ENCODE data around the gene KCTD17.

Gene KCTD17

DNA sequence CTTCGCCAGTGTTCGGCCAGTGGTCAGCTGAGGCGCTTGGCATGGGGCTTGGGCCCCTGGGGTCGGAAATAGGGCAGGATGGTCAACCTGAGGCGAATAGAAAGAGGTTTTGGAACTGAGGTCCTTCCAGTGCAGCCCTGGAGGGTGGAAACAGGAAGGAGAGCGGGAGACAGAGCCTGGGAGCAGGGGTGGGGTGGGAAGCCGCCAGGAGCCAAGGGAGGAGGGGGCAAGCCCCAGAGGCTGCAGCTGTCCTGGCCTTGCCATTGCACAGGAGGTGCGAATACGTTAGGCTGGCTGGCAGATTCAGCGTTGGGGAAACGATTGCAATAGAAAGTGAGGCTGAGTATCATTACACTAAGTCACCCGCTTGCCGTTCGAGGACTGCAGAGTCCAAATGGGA, 13.9 kb upstream of the KCTD17 start:
- Histone ChIP-seq H3K36me3 (ENCODE audit: control insufficient read depth in 1 of 2, insufficient read depth in 2 of 2, low read length in 2 of 2) (no peaks in the 10 kb centered on the region), H3K27me3 (ENCODE audit: control insufficient read depth in 1 of 2, insufficient read depth in 2 of 2, low read length in 2 of 2) (no peaks in the 10 kb centered on the region), H3K4me3 (ENCODE audit: low read depth in 1 of 2, low read length in 2 of 2) (no peak overlapping the region), H3K4me1 (ENCODE audit: control insufficient read depth in 1 of 2, insufficient read depth in 2 of 2, low read length in 2 of 2) (peaks cover 28 to 34% of the 10 kb centered on the region in 2 donors), H3K27ac (ENCODE audit: low read depth, low read length) (no peak overlapping the region), H3K9ac (ENCODE audit: low read depth in 1 of 2, low read length in 2 of 2) (no peak overlapping the region), H3K9me3 (ENCODE audit: control insufficient read depth in 1 of 2, low read length in 2 of 2) (no peaks in the 10 kb centered on the region)

DNA sequence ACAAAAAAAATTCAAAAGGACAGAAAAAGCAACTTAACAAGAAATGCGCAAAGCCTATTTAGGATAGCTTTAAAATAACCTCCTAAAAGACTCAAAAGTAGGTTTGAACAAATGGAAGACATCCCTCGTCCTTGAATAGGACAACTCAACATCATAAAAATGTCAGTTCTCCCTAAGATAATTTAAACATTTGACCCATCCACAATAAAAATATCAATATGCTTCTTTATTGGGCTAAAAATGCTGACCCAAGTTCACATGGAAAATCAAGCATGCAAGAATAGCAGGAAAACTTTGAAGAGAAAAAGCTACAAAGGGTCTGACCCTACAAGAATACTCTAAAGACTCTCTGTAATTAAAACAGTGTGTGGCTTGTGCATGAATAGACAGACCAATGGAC, 12.1 kb upstream of the KCTD17 start:
- H3K4me3 ChIP-seq (ENCODE audit: low read depth in 1 of 2, low read length in 2 of 2): no peak overlapping the region
- no peak overlapping the region for H3K27ac ChIP-seq (ENCODE audit: low read depth, low read length)
- no peaks in the 10 kb centered on the region for H3K36me3 ChIP-seq (ENCODE audit: control insufficient read depth in 1 of 2, insufficient read depth in 2 of 2, low read length in 2 of 2)
- peaks cover 29 to 34% of the 10 kb centered on the region in 2 donors for H3K4me1 ChIP-seq (ENCODE audit: control insufficient read depth in 1 of 2, insufficient read depth in 2 of 2, low read length in 2 of 2)
- no peak overlapping the region for H3K9ac ChIP-seq (ENCODE audit: low read depth in 1 of 2, low read length in 2 of 2)
- H3K27me3 ChIP-seq (ENCODE audit: control insufficient read depth in 1 of 2, insufficient read depth in 2 of 2, low read length in 2 of 2): no peaks in the 10 kb centered on the region
- no peaks in the 10 kb centered on the region for H3K9me3 ChIP-seq (ENCODE audit: control insufficient read depth in 1 of 2, low read length in 2 of 2)

DNA sequence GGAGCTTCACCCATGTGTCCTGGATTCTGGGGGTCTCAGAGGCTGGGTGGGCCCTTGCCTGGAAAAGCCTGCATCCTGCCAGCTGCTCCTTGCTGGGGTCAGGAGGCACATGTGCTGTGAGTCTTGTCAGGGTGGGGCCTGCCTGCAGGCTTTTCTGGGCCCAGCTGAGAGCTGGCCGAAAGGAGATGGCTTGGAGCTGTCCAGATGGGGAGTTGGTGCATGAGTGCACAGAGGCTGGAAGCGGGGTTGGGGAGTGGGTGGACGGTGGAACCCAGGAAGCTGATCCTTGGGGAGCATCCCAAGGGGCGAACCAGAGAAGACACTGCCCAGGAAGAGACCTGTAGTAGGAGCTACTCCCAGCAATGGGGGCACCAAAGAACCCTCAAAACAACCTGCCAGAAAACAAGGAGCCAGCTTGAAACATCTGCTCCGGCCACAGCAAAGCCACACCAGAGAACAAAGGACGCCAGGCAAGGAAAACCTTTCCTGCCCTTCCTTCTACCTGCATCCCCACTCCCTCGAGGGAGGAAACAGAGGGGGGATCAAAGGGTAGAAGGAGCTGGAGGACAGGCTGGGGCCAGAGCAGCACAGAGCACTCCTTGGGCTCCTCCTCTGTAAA, 8.2 kb upstream of the KCTD17 start:
- Histone ChIP-seq H3K9ac (ENCODE audit: low read depth in 1 of 2, low read length in 2 of 2) (peak overlapping the region; percentile 45 to 55), H3K4me1 (ENCODE audit: control insufficient read depth in 1 of 2, insufficient read depth in 2 of 2, low read length in 2 of 2) (peaks cover 28 to 32% of the 10 kb centered on the region in 2 donors), H3K4me3 (ENCODE audit: low read depth in 1 of 2, low read length in 2 of 2) (peak overlapping the region; percentile 32 to 39), H3K27ac (ENCODE audit: low read depth, low read length) (peak overlapping the region; percentile 74), H3K27me3 (ENCODE audit: control insufficient read depth in 1 of 2, insufficient read depth in 2 of 2, low read length in 2 of 2) (no peaks in the 10 kb centered on the region), H3K9me3 (ENCODE audit: control insufficient read depth in 1 of 2, low read length in 2 of 2) (no peaks in the 10 kb centered on the region), H3K36me3 (ENCODE audit: control insufficient read depth in 1 of 2, insufficient read depth in 2 of 2, low read length in 2 of 2) (no peaks in the 10 kb centered on the region)

DNA sequence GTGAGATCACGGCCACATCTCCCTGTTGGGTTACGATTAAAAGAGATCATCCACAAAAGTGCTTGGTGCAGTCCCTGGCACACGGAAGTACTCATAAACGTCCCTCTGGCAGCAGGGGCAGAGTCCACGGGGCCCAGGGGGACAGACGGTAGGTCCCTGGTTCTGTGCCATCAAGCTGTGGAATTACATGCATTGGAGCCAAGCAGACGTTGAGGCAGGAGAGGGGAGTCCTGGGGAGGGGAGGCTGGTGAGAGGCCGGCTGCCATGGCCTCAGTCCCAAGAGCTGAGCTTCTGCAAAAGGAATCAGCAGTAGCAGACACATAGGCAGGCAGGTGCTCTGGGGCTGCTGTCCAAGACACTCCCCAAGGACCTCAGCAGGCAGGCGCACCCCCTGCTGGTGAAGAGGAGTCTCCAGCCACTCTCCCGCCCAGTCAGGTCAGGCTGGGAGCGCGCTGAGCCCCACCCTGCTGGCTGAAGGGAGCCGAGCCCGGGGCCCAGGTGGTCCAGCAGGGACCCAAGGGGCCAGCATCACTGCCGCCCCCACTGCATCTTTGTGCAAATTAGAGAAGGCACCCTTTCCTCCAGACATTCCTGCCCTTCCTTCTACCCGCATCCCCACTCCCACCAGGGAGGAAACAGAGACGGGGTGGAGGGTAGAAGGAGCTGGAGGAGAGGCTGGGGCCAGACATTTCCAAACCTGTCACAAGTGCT, 7.6 kb upstream of the KCTD17 start:
- no peaks in the 10 kb centered on the region for H3K36me3 ChIP-seq (ENCODE audit: control insufficient read depth in 1 of 2, insufficient read depth in 2 of 2, low read length in 2 of 2)
- peaks cover 28 to 32% of the 10 kb centered on the region in 2 donors for H3K4me1 ChIP-seq (ENCODE audit: control insufficient read depth in 1 of 2, insufficient read depth in 2 of 2, low read length in 2 of 2)
- peak overlapping the region; percentile 55 for H3K9ac ChIP-seq (ENCODE audit: low read depth in 1 of 2, low read length in 2 of 2)
- no peaks in the 10 kb centered on the region for H3K9me3 ChIP-seq (ENCODE audit: control insufficient read depth in 1 of 2, low read length in 2 of 2)
- peak overlapping the region; percentile 32 to 39 for H3K4me3 ChIP-seq (ENCODE audit: low read depth in 1 of 2, low read length in 2 of 2)
- H3K27ac ChIP-seq (ENCODE audit: low read depth, low read length): peak overlapping the region; percentile 74
- H3K27me3 ChIP-seq (ENCODE audit: control insufficient read depth in 1 of 2, insufficient read depth in 2 of 2, low read length in 2 of 2): no peaks in the 10 kb centered on the region

DNA sequence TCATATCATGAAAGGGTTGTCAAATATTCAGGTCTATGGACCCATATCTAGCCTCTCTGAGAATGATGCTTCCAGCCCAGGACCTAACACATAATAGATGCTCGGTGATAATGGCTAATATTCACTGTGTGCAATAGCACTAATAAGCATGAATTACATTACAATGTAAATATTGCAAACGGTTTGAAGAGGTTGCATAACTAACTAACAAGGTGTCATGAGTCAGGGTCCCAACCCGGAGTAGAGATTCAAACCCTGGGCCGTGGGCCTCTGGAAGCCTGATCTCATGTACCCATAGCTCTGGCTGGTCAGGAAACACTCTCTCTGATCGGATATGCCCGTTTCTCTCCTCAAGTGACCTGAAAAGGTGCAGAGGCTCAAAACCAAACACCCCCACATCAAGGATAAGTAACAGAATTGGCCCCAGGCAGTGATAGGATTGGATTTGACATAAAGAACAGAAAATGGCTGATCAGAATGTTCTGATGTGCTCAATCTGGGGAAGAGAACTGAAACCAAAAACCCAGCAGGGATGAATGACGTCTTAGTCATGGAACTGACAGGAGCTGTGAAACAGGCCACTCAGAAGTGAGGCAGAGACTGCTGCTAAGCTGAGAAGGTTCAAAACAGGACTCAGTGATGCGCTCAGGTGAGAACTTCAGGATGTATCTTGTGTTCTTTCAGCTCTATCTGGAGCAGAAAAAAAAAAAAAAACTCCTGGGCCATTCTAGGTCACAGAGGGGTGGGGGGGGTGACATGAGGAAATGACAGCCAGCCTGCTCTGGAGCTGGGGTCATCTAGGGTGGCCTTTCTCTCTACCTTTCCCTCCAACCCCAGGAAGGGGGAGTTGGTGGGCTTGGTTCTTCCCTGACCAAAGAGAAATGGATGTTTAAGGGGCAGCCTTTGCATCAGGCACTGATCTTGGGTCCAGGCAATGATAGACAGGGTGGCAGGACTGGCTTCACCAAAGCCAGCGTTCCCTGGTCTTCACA, 6.6 kb upstream of the KCTD17 start:
- no peaks in the 10 kb centered on the region for H3K9me3 ChIP-seq (ENCODE audit: control insufficient read depth in 1 of 2, low read length in 2 of 2)
- peak overlapping the region; percentile 35 to 55 for H3K9ac ChIP-seq (ENCODE audit: low read depth in 1 of 2, low read length in 2 of 2)

DNA sequence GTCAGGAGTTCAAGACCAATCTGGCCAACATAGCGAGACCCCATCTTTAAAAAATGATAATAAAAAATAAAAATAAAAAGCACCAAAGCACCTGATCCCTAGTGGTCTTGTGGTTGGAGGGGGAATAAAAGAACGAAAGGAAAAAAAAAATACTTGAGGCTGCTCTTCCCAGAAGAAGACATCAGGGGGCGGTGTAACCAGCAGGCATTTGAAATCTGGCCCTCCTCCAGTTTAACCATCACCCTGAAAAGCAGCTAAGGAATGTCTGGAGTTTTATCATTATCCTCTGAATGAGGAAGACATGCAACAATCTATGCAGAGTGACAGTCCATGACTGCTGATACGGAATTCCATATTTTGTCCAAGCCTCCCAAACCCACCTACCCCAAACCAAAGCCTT, 5.6 kb upstream of the KCTD17 start:
- no peak overlapping the region for H3K4me3 ChIP-seq (ENCODE audit: low read depth in 1 of 2, low read length in 2 of 2)
- no peaks in the 10 kb centered on the region for H3K9me3 ChIP-seq (ENCODE audit: control insufficient read depth in 1 of 2, low read length in 2 of 2)
- no peak overlapping the region for H3K27ac ChIP-seq (ENCODE audit: low read depth, low read length)
- peaks cover 35 to 36% of the 10 kb centered on the region in 2 donors for H3K4me1 ChIP-seq (ENCODE audit: control insufficient read depth in 1 of 2, insufficient read depth in 2 of 2, low read length in 2 of 2)
- no peak overlapping the region for H3K9ac ChIP-seq (ENCODE audit: low read depth in 1 of 2, low read length in 2 of 2)
- no peaks in the 10 kb centered on the region for H3K36me3 ChIP-seq (ENCODE audit: control insufficient read depth in 1 of 2, insufficient read depth in 2 of 2, low read length in 2 of 2)
- H3K27me3 ChIP-seq (ENCODE audit: control insufficient read depth in 1 of 2, insufficient read depth in 2 of 2, low read length in 2 of 2): no peaks in the 10 kb centered on the region

More for the DNA sequence above, 6.6 kb upstream of the KCTD17 start:
- H3K27ac ChIP-seq (ENCODE audit: low read depth, low read length): no peak overlapping the region
- no peaks in the 10 kb centered on the region for H3K36me3 ChIP-seq (ENCODE audit: control insufficient read depth in 1 of 2, insufficient read depth in 2 of 2, low read length in 2 of 2)
- peak overlapping the region in 1 of 2 donors; percentile 1 for H3K4me3 ChIP-seq (ENCODE audit: low read depth in 1 of 2, low read length in 2 of 2)
- no peaks in the 10 kb centered on the region for H3K27me3 ChIP-seq (ENCODE audit: control insufficient read depth in 1 of 2, insufficient read depth in 2 of 2, low read length in 2 of 2)
- peaks cover 28 to 32% of the 10 kb centered on the region in 2 donors for H3K4me1 ChIP-seq (ENCODE audit: control insufficient read depth in 1 of 2, insufficient read depth in 2 of 2, low read length in 2 of 2)

DNA sequence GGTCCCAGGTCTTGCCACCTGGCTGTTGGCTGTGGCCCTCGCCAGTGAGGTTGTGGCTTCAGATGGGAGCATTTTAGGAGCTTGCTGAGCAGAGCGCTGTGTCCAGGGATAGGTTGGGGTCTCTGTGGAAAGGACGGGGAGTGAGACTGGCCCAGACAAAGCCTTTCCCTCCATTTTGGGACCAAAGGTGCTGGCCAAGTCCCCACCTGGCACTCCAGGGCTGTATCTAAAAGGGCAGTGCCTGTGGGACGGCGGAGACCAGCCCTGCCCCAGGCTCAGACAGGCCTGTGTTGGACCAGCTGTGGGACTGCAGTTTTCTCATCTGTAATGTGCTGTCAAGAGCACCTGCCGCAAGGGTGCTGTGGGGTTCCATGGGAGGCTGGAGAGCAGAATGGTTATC, 5.0 kb upstream of the KCTD17 start:
- Histone ChIP-seq H3K9me3 (ENCODE audit: control insufficient read depth in 1 of 2, low read length in 2 of 2) (no peaks in the 10 kb centered on the region), H3K4me3 (ENCODE audit: low read depth in 1 of 2, low read length in 2 of 2) (no peak overlapping the region), H3K4me1 (ENCODE audit: control insufficient read depth in 1 of 2, insufficient read depth in 2 of 2, low read length in 2 of 2) (peaks cover 36% of the 10 kb centered on the region in 2 donors), H3K27ac (ENCODE audit: low read depth, low read length) (no peak overlapping the region), H3K9ac (ENCODE audit: low read depth in 1 of 2, low read length in 2 of 2) (no peak overlapping the region), H3K36me3 (ENCODE audit: control insufficient read depth in 1 of 2, insufficient read depth in 2 of 2, low read length in 2 of 2) (no peaks in the 10 kb centered on the region), H3K27me3 (ENCODE audit: control insufficient read depth in 1 of 2, insufficient read depth in 2 of 2, low read length in 2 of 2) (no peaks in the 10 kb centered on the region)

DNA sequence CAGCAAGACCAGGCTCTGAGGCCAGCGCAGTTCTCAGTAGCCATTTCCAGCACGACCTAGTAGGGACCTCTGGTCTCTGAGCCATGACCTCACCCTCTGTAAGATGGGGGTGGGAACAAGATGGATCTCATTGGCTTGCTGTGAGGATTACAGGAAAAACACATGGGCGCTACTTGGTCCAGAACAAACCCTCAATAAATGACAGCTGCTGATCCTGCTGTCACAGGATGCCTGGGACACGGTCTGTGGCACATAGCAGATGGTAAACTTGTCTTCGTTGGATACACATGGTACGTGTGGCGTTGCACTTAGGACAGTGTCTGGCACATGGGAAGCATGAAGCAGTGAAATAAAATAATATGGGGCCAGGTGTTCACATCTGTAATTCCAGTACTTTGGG, 4.5 kb upstream of the KCTD17 start:
- Histone ChIP-seq H3K9ac (ENCODE audit: low read depth in 1 of 2, low read length in 2 of 2) (no peak overlapping the region), H3K36me3 (ENCODE audit: control insufficient read depth in 1 of 2, insufficient read depth in 2 of 2, low read length in 2 of 2) (no peaks in the 10 kb centered on the region), H3K9me3 (ENCODE audit: control insufficient read depth in 1 of 2, low read length in 2 of 2) (no peaks in the 10 kb centered on the region), H3K4me1 (ENCODE audit: control insufficient read depth in 1 of 2, insufficient read depth in 2 of 2, low read length in 2 of 2) (peaks cover 37 to 38% of the 10 kb centered on the region in 2 donors), H3K27ac (ENCODE audit: low read depth, low read length) (no peak overlapping the region), H3K4me3 (ENCODE audit: low read depth in 1 of 2, low read length in 2 of 2) (no peak overlapping the region), H3K27me3 (ENCODE audit: control insufficient read depth in 1 of 2, insufficient read depth in 2 of 2, low read length in 2 of 2) (no peaks in the 10 kb centered on the region)

DNA sequence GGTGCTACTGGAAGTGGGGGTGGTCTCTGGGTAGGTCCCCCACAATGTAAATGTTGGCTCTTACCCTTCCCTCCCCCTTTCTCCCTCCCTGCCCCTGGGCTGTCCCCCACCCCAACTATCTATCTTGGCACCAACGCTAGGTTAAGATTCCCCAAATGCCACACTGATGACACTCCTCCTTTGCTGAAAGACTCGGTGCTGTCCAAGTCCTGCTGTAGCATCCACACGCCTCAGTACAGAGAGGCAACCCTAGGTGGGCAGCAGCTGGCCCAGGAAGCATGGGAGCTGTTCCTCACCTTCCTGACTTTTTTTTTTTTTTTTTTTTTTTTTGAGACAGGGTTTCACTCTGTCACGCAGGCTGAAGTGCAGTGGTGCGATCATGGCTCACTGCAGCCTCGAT, 3.4 kb upstream of the KCTD17 start:
- Histone ChIP-seq H3K9me3 (ENCODE audit: control insufficient read depth in 1 of 2, low read length in 2 of 2) (no peaks in the 10 kb centered on the region), H3K27me3 (ENCODE audit: control insufficient read depth in 1 of 2, insufficient read depth in 2 of 2, low read length in 2 of 2) (no peaks in the 10 kb centered on the region), H3K4me1 (ENCODE audit: control insufficient read depth in 1 of 2, insufficient read depth in 2 of 2, low read length in 2 of 2) (peaks cover 40 to 44% of the 10 kb centered on the region in 2 donors), H3K27ac (ENCODE audit: low read depth, low read length) (no peak overlapping the region), H3K36me3 (ENCODE audit: control insufficient read depth in 1 of 2, insufficient read depth in 2 of 2, low read length in 2 of 2) (no peaks in the 10 kb centered on the region), H3K4me3 (ENCODE audit: low read depth in 1 of 2, low read length in 2 of 2) (no peak overlapping the region), H3K9ac (ENCODE audit: low read depth in 1 of 2, low read length in 2 of 2) (no peak overlapping the region)

DNA sequence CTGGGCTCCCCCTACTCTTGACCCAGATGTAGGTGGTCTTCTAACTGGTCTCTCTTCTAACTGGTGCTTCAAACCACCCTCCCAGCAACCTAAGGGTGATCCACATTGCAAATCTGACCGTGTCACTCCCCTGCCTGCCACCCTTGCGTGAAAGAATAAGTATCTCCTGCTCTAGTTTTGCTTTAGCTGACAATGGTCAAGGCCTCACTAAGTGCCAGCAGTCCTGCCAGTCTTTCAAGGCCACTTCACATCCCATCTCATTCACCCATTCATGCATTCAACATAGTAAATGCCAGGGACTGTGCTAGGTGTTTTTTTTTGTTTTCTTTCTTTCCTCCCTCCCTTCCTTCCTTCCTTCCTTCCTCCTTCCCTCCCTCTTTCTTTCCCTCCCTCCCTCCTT, 2.3 kb upstream of the KCTD17 start:
- Histone ChIP-seq H3K9ac (ENCODE audit: low read depth in 1 of 2, low read length in 2 of 2) (no peak overlapping the region), H3K36me3 (ENCODE audit: control insufficient read depth in 1 of 2, insufficient read depth in 2 of 2, low read length in 2 of 2) (no peaks in the 10 kb centered on the region), H3K27ac (ENCODE audit: low read depth, low read length) (no peak overlapping the region), H3K27me3 (ENCODE audit: control insufficient read depth in 1 of 2, insufficient read depth in 2 of 2, low read length in 2 of 2) (no peaks in the 10 kb centered on the region), H3K9me3 (ENCODE audit: control insufficient read depth in 1 of 2, low read length in 2 of 2) (no peaks in the 10 kb centered on the region), H3K4me3 (ENCODE audit: low read depth in 1 of 2, low read length in 2 of 2) (no peak overlapping the region), H3K4me1 (ENCODE audit: control insufficient read depth in 1 of 2, insufficient read depth in 2 of 2, low read length in 2 of 2) (peaks cover 38 to 44% of the 10 kb centered on the region in 2 donors)
